MM.1S (cell line): ENCODE measurements around the gene BICRAL.
A peak's percentile ranks its signal among the peaks of the same experiment; 100 is the strongest.
"Not testable (repeated sequence)": the region's sequence is repeated elsewhere in the genome, so short reads cannot be mapped to it uniquely, and the experiment has no call there.

Experiments used
- DNase-seq: peaks from one replicate; pipeline ENCODE4 v3.0.0-alpha.2; 2015
- H2AFZ ChIP-seq: fragments of 300-600 bp; sonication (generic); 2 replicates; pipeline ENCODE4 v1.6.0; 2016; ENCODE audit warnings: antibody characterized with exemption, low read length
- H3F3A ChIP-seq: fragments of 300-600 bp; sonication (generic); 2 replicates; pipeline ENCODE4 v1.6.1; 2016; ENCODE audit warnings: mild to moderate bottlenecking, antibody characterized with exemption, low read length, moderate library complexity, mixed read lengths; ENCODE audit not compliant: insufficient read depth
- H3K27ac ChIP-seq: fragments of 300-600 bp; sonication (generic); 2 replicates; pipeline ENCODE4 v1.5.1; 2016; ENCODE audit warnings: mild to moderate bottlenecking, low read length
- H3K27me3 ChIP-seq: fragments of 300-600 bp; sonication (generic); replicated peaks from 2 replicates; pipeline ENCODE4 v1.6.0; 2016; ENCODE audit warnings: low read length; ENCODE audit not compliant: insufficient read depth
- H3K36me3 ChIP-seq: fragments of 300-600 bp; sonication (generic); replicated peaks from 2 replicates; pipeline ENCODE4 v1.6.1; 2016; ENCODE audit warnings: mild to moderate bottlenecking, low read length, mixed read lengths; ENCODE audit not compliant: insufficient read depth
- H3K4me1 ChIP-seq: fragments of 300-600 bp; sonication (generic); 2 replicates; pipeline ENCODE4 v1.6.1; 2016; ENCODE audit warnings: low read length, mixed read lengths
- H3K4me2 ChIP-seq: fragments of 300-600 bp; sonication (generic); 2 replicates; pipeline ENCODE4 v1.6.0; 2016; ENCODE audit warnings: low read depth, low read length
- H3K4me3 ChIP-seq: fragments of 300-600 bp; sonication (generic); 2 replicates; pipeline ENCODE4 v1.5.1; 2016; ENCODE audit warnings: low read length, mixed read lengths
- H3K79me2 ChIP-seq: fragments of 300-600 bp; sonication (generic); 2 replicates; pipeline ENCODE4 v1.6.1; 2016; ENCODE audit warnings: mixed run types, low read length, mixed read lengths
- H3K9ac ChIP-seq: fragments of 300-600 bp; sonication (generic); 2 replicates; pipeline ENCODE4 v1.6.1; 2016; ENCODE audit warnings: low read length, mixed read lengths
- H3K9me2 ChIP-seq: fragments of 300-600 bp; sonication (generic); replicated peaks from 2 replicates; pipeline ENCODE4 v1.6.1; 2016; ENCODE audit warnings: mild to moderate bottlenecking, low read length, mixed read lengths; ENCODE audit not compliant: insufficient read depth
- H3K9me3 ChIP-seq: fragments of 300-600 bp; sonication (generic); replicated peaks from 2 replicates; pipeline ENCODE4 v1.6.1; 2016; ENCODE audit warnings: mild to moderate bottlenecking, low read length, mixed read lengths; ENCODE audit not compliant: insufficient read depth
- H4K20me1 ChIP-seq: fragments of 300-600 bp; sonication (generic); 2 replicates; pipeline ENCODE4 v1.6.1; 2016; ENCODE audit warnings: mild to moderate bottlenecking, low read length, moderate library complexity, mixed read lengths; ENCODE audit not compliant: insufficient read depth
- EZH2 ChIP-seq: fragments of 300-600 bp; sonication (generic); optimal IDR thresholded peaks from 2 replicates; pipeline ENCODE3; 2017; ENCODE audit warnings: low read depth, mild to moderate bottlenecking, antibody characterized with exemption, low read length, mixed read lengths
- EZH2phosphoT487 ChIP-seq: fragments of 300-600 bp; sonication (generic); IDR thresholded peaks from 2 replicates; pipeline ENCODE4 v1.6.1; 2018; ENCODE audit warnings: antibody characterized with exemption, low read length
- TF ChIP-seq, protein P1 (sequence below): fragments of 300-600 bp; sonication (generic); IDR thresholded peaks from 2 replicates; pipeline ENCODE4 v1.5.1; 2016; ENCODE audit warnings: antibody characterized with exemption, low read length, mixed read lengths

The BICRAL gene

DNA sequence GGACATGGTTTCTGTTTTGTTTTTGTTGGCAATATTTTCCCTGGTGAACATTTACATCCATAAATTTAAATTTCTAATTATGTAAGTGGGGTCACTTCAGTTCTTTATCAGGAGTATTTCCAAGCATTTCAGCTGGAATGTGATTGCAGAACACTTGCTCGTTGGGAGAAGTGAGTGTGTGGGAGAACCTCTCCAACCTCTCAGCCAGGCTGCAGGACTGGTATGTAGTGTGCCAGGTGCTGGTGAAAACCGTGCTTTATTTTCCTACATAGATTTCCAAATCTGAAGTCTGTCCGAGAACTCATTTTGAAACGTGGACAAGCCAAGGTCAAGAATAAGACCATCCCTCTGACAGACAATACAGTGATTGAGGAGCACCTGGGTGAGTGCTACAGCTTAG, 103.8 kb downstream of the BICRAL start:
- Histone ChIP-seq H3K4me2 (no peak overlapping the region), H3K27me3 (no peaks in the 10 kb centered on the region), H3K27ac (no peak overlapping the region), H3K4me3 (no peak overlapping the region), H3K9me2 (no peaks in the 10 kb centered on the region), H4K20me1 (0 out of 2 replicates have a peak, but pooled peaks cover 4% of the 10 kb centered on the region), H3K9ac (no peak overlapping the region), H3K36me3 (peaks cover 16% of the 10 kb centered on the region), H3K9me3 (no peaks in the 10 kb centered on the region), H3K79me2 (peaks cover 49% of the 10 kb centered on the region), H3F3A (peaks cover 18% of the 10 kb centered on the region), H2AFZ (no peak overlapping the region), H3K4me1 (no peaks in the 10 kb centered on the region)
- TF ChIP-seq EZH2 (no peak), EZH2phosphoT487 (no peak)
- TF ChIP-seq, protein P1, sequence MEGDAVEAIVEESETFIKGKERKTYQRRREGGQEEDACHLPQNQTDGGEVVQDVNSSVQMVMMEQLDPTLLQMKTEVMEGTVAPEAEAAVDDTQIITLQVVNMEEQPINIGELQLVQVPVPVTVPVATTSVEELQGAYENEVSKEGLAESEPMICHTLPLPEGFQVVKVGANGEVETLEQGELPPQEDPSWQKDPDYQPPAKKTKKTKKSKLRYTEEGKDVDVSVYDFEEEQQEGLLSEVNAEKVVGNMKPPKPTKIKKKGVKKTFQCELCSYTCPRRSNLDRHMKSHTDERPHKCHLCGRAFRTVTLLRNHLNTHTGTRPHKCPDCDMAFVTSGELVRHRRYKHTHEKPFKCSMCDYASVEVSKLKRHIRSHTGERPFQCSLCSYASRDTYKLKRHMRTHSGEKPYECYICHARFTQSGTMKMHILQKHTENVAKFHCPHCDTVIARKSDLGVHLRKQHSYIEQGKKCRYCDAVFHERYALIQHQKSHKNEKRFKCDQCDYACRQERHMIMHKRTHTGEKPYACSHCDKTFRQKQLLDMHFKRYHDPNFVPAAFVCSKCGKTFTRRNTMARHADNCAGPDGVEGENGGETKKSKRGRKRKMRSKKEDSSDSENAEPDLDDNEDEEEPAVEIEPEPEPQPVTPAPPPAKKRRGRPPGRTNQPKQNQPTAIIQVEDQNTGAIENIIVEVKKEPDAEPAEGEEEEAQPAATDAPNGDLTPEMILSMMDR: no peak
- no peak for DNase-seq

DNA sequence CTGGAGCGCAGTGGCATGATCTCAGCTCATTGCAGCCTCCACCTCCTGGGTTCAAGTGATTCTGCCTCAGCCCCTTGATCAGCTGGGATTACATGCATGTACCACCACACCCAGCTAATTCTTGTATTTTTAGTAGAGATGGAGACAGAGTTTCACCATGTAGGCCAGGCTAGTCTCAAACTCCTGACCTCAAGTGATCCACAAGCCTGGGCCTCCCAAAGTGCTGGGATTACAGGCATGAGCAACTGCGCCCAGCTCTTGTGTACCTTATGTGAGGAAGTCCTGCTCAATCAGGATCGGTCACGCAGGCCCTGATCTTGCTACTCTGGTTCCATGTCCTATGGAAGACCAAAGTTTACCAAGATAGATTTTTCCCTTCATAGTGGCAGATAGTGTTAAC, 106.3 kb downstream of the BICRAL start:
- not testable (repeated sequence) for H3K4me3 ChIP-seq, H3K9me3 ChIP-seq, H3K27ac ChIP-seq, H3K27me3 ChIP-seq, H3K4me2 ChIP-seq, DNase-seq, H3K4me1 ChIP-seq, H3K9me2 ChIP-seq, H3K9ac ChIP-seq, H4K20me1 ChIP-seq, H2AFZ ChIP-seq
- Histone ChIP-seq H3K36me3 (peaks cover 16% of the 10 kb centered on the region), H3K79me2 (peaks cover 24% of the 10 kb centered on the region), H3F3A (peaks cover 21% of the 10 kb centered on the region)

DNA sequence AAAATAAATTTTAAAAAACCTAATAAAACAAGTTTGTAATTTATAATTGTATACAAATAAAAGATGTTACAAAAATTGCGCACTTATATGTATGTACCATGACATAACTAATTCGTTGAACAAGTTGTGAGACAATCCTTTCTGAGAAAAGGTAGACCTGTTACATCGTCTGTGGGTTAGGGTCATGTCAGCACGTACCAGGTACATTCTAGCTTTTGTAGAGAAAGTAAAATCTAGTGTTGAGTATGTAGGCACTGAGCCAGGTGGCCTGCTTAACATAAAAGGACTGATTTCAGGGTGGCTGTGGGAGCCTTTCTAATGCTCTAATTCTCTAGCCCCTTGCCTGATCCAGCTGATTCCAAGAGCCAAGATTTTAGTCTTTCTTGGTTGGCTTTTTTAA, 108.0 kb downstream of the BICRAL start:
- Histone ChIP-seq H3K4me2 (peak overlapping the region; percentile 85), H3K9me2 (no peaks in the 10 kb centered on the region), H3K27me3 (no peaks in the 10 kb centered on the region), H3K4me3 (peak overlapping the region; percentile 80), H3K9me3 (no peaks in the 10 kb centered on the region), H3K4me1 (0 out of 2 replicates have a peak, but pooled peaks cover 3% of the 10 kb centered on the region), H3F3A (peaks cover 16% of the 10 kb centered on the region), H4K20me1 (no peaks in the 10 kb centered on the region), H3K27ac (peak overlapping the region; percentile 79; the same call in 1 of the 2 replicates), H3K79me2 (peaks cover 8% of the 10 kb centered on the region), H2AFZ (no peak overlapping the region), H3K36me3 (peaks cover 3% of the 10 kb centered on the region; the same call in 1 of the 2 replicates), H3K9ac (peak overlapping the region; percentile 76)
- TF ChIP-seq EZH2phosphoT487: no peak
- TF ChIP-seq, protein P1: no peak
- no peak for TF ChIP-seq EZH2
- peak; percentile 33 for DNase-seq

DNA sequence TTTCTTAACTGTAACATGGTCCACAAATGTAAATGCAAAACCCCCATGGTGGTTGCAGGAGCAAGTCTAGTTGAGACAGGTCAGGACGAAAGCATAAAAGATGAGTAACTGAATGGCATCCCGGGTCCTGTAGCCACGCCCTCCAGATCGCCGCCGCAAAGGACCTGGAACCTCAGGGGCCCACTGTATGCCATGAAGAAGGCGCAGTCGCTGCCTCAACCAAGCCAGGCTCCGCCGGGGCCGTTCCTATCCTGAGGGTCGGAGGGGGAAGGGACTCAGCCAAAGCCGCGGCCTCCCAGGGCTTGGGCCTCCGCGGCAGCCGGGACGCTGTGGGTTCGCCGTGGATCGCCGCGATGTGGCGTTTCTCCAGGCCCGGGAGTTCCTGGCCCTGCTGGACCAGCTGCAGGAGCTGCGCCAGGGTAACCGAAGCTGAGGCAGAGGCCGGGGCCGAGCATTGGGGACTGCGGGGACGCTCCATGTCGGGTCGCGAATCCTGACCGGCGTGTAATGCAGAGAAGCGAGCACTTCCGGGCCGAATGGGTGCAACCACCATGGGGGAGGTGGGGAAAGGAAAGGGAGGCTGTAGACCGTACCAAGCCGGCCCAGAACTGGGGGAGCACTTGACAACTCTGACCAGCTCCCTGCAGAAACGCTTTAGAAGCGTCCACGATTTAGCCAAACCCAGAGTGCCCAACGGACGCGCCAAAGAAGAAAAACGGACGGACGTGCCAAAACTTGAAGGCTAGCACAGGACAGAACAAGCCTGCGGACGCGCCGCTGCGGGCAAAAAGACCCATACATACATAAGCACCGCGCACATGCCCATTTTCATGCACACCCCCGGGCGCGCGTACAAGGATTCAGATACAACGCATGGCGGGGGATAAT, 108.7 kb downstream of the BICRAL start:
- peak; percentile 94 for DNase-seq
- Histone ChIP-seq H4K20me1 (no peaks in the 10 kb centered on the region), H3K9ac (peak overlapping the region; percentile 76), H3K27me3 (no peaks in the 10 kb centered on the region), H3K9me3 (no peaks in the 10 kb centered on the region), H3K4me2 (peak overlapping the region; percentile 85), H2AFZ (peak overlapping the region; percentile 97), H3K79me2 (peaks cover 5% of the 10 kb centered on the region), H3K4me3 (peak overlapping the region; percentile 80), H3K4me1 (0 out of 2 replicates have a peak, but pooled peaks cover 3% of the 10 kb centered on the region), H3K9me2 (no peaks in the 10 kb centered on the region), H3F3A (peaks cover 16% of the 10 kb centered on the region), H3K36me3 (peaks cover 1% of the 10 kb centered on the region; the same call in 1 of the 2 replicates), H3K27ac (peak overlapping the region; percentile 79)
- TF ChIP-seq EZH2phosphoT487 (no peak), EZH2 (no peak)
- TF ChIP-seq, protein P1: no peak
